Keratinocyte (primary cell): ENCODE results near the gene IST1. TPM values are rescaled to one million over a fixed set of nuclear protein-coding genes. Genes with fewer than 3 reads are reported as not detected.

Experiments used
- DNase-seq: peaks from one replicate; pipeline ENCODE4 v3.0.0-alpha.2; 2011; ENCODE audit warnings: low read depth, missing footprints, low spot score
- FAIRE-seq: peaks from 2 replicates; lab custom pipeline; 2011; peaks lifted over from hg19 to GRCh38; lab: Jason Lieb, UNC
- H2AFZ ChIP-seq: 2 replicates; pipeline ENCODE4 v1.6.0; 2012; ENCODE audit warnings: low read length, control low read depth, inconsistent platforms; ENCODE audit not compliant: control insufficient read depth
- H3K27ac ChIP-seq: 2 replicates; pipeline ENCODE4 v1.5.1; 2011; ENCODE audit warnings: low read length; ENCODE audit not compliant: control insufficient read depth, insufficient read depth
- H3K27me3 ChIP-seq: 3 replicates; pipeline ENCODE4 v1.6.0; 2011; ENCODE audit warnings: low read length; ENCODE audit not compliant: control insufficient read depth, insufficient read depth; ENCODE audit errors: extremely low read depth
- H3K36me3 ChIP-seq, 2 experiments: 2 replicates in 1 of 2; 3 replicates in 1 of 2; pipeline ENCODE4 v1.5.1; 2011; ENCODE audit warnings: low read length in 2 of 2, mild to moderate bottlenecking in 1 of 2; ENCODE audit not compliant: control insufficient read depth in 2 of 2, insufficient read depth in 2 of 2; ENCODE audit errors: extremely low read depth in 1 of 2
- H3K4me1 ChIP-seq: 3 replicates; pipeline ENCODE4 v1.5.1; 2011; ENCODE audit warnings: low read length; ENCODE audit not compliant: control insufficient read depth, insufficient read depth; ENCODE audit errors: extremely low read depth
- H3K4me2 ChIP-seq: 3 replicates; pipeline ENCODE4 v1.6.0; 2011; ENCODE audit warnings: low read depth, low read length; ENCODE audit not compliant: control insufficient read depth, insufficient read depth; ENCODE audit errors: extremely low read depth
- H3K4me3 ChIP-seq, 3 experiments: fragments of 200-600 bp in 1 of 3; sonication (generic) in 1 of 3; 2 replicates in 2 of 3; 3 replicates in 1 of 3; pipeline ENCODE4 v1.5.1; 2011 to 2016; ENCODE audit warnings: low read length in 3 of 3, mild to moderate bottlenecking in 3 of 3, control low read depth in 2 of 3, inconsistent platforms in 1 of 3, low read depth in 1 of 3, mixed read lengths in 1 of 3, mixed run types in 1 of 3, moderate library complexity in 1 of 3; ENCODE audit not compliant: control insufficient read depth in 2 of 3, insufficient read depth in 2 of 3; ENCODE audit errors: extremely low read depth in 1 of 3
- H3K79me2 ChIP-seq: 2 replicates; pipeline ENCODE4 v1.6.0; 2012; ENCODE audit warnings: low read length; ENCODE audit not compliant: control insufficient read depth, insufficient read depth
- H3K9ac ChIP-seq: 3 replicates; pipeline ENCODE4 v1.6.0; 2011; ENCODE audit warnings: low read length; ENCODE audit not compliant: control insufficient read depth, insufficient read depth; ENCODE audit errors: extremely low read depth
- H3K9me1 ChIP-seq: 3 replicates; pipeline ENCODE4 v1.6.0; 2011; ENCODE audit warnings: low read length; ENCODE audit not compliant: control insufficient read depth, insufficient read depth; ENCODE audit errors: extremely low read depth
- H3K9me3 ChIP-seq: 2 replicates; pipeline ENCODE4 v1.5.1; 2012; ENCODE audit warnings: low read depth, low read length; ENCODE audit not compliant: control insufficient read depth
- H4K20me1 ChIP-seq: 3 replicates; pipeline ENCODE4 v1.6.0; 2011; ENCODE audit warnings: low read length; ENCODE audit not compliant: control insufficient read depth, insufficient read depth; ENCODE audit errors: extremely low read depth
- CTCF ChIP-seq, 3 experiments: IDR thresholded peaks in 1 of 3; conservative IDR thresholded peaks in 1 of 3; optimal IDR thresholded peaks in 1 of 3; 2 replicates in 2 of 3; 3 replicates in 1 of 3; pipeline versions ENCODE3 to v1.5.1; 2011; ENCODE audit warnings: low read length in 3 of 3, mild to moderate bottlenecking in 3 of 3, moderate library complexity in 2 of 3, control low read depth in 1 of 3, inconsistent platforms in 1 of 3; ENCODE audit not compliant: insufficient read depth in 2 of 3; ENCODE audit errors: extremely low read depth in 1 of 3
- EZH2 ChIP-seq: IDR thresholded peaks from one replicate; pipeline ENCODE4 v1.6.1; 2012; ENCODE audit warnings: inconsistent platforms, mild to moderate bottlenecking, low read length, moderate library complexity
- dilution Hi-C: fragments of 300-500 bp; cut with MboI; formaldehyde crosslinking; loops from one replicate; pipeline ENCODE4 v1.7.0; 2020; ENCODE audit warnings: low sequenced_read_pairs; ENCODE audit not compliant: extremely low pct_ligation_motif_present
- polyA plus RNA-seq, 5 experiments: library from polyadenylated mRNA; depleted of rRNA in 3 of 5; stranded (reverse) in 3 of 5; stranded (forward) in 1 of 5; unstranded in 1 of 5; fragments of >200 nt; gene quantifications; 1 replicate in 1 of 5; 2 replicates in 3 of 5; 3 replicates in 1 of 5; pipeline versions ENCODE4 v1.2.1 to v1.2.3, GENCODE V29; 2011 to 2012; ENCODE audit warnings: missing spikeins in 2 of 5, low read depth in 1 of 5, low replicate concordance in 1 of 5

IST1 gene
- polyA plus RNA-seq, 1 donor (not counting 4 experiments of a cell fraction or from before 2014, with no cell fraction given), result 188 TPM

DNA sequence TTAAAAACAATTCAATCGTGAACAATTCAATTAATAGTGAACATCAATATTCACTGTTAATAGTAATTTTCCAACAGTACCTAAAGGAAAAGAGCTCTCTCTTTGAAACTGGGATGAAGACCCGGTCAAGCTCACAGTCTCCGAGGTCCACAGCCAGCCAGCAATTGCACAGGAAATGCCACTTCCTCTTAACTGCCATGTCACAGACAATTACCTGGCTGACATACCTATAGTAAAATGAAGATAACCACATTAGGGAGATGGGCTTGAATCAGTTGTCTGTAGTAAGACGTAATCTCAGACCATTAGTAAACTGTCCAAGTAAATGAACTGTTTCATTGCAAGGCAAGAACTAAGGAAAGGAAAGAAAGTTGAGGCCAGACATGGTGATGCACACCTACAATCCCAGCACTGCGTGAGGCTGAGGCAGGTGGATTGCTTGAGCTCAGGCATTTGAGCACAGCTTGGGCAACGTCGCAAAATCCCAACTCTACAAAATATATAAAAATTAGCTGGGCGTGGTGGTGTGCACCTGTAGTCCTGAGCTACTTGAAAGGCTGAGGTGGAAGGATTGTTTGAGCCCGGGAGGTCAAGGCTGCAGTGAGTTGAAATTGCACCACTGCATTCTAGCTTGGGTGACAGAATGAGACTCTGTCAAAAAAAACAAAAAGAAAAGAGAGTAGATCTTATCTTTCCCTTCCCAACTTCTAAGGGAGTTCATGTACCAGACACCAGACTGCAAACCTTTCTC is 68.0 kb downstream of the IST1 start:
- H4K20me1 ChIP-seq, result no peaks in the 10 kb centered on the region
- DNase-seq (no peak), FAIRE-seq (no peak)
- no peak overlapping the region for H3K9ac ChIP-seq
- dilution Hi-C loops, result no loop called here
- H3K36me3 ChIP-seq, result no peaks in the 10 kb centered on the region
- TF ChIP-seq CTCF (optimal IDR thresholded peaks at IDR 0.05 in 1 of 3, IDR thresholded peaks at IDR 0.05 in 1 of 3, conservative IDR thresholded peaks at IDR 0.05 in 1 of 3; ENCODE audit: extremely low read depth in 1 of 3, insufficient read depth in 2 of 3, low read length in 3 of 3) (no peak), EZH2 (no peak)
- H3K4me2 ChIP-seq, result no peak overlapping the region
- no peaks in the 10 kb centered on the region for H3K9me3 ChIP-seq
- H3K4me3 ChIP-seq, result no peak overlapping the region
- no peaks in the 10 kb centered on the region for H3K27me3 ChIP-seq
- no peaks in the 10 kb centered on the region for H3K9me1 ChIP-seq
- H3K27ac ChIP-seq, result no peak overlapping the region
- no peaks in the 10 kb centered on the region for H3K79me2 ChIP-seq
- no peaks in the 10 kb centered on the region for H3K4me1 ChIP-seq
- H2AFZ ChIP-seq, result no peak overlapping the region

GRCh38 chr16:71965223-71965622 is 69.9 kb downstream of the IST1 start:
- no peak overlapping the region for H2AFZ ChIP-seq
- H3K4me2 ChIP-seq, result no peak overlapping the region
- H3K27me3 ChIP-seq, result no peaks in the 10 kb centered on the region
- FAIRE-seq (no peak), DNase-seq (no peak)
- no peaks in the 10 kb centered on the region for H3K79me2 ChIP-seq
- TF ChIP-seq CTCF (optimal IDR thresholded peaks at IDR 0.05 in 1 of 3, IDR thresholded peaks at IDR 0.05 in 1 of 3, conservative IDR thresholded peaks at IDR 0.05 in 1 of 3; ENCODE audit: extremely low read depth in 1 of 3, insufficient read depth in 2 of 3, low read length in 3 of 3) (no peak), EZH2 (no peak)
- H3K27ac ChIP-seq, result no peak overlapping the region
- H3K9me1 ChIP-seq, result no peaks in the 10 kb centered on the region
- H4K20me1 ChIP-seq, result no peaks in the 10 kb centered on the region
- H3K4me3 ChIP-seq, result no peak overlapping the region
- dilution Hi-C loops, result no loop called here
- no peaks in the 10 kb centered on the region for H3K36me3 ChIP-seq
- H3K9me3 ChIP-seq, result no peaks in the 10 kb centered on the region
- no peaks in the 10 kb centered on the region for H3K4me1 ChIP-seq
- no peak overlapping the region for H3K9ac ChIP-seq
